GM04503 (cell line): ENCODE results near the gene INCENP.

ENCODE experiments used
- DNase-seq: peaks from one replicate; pipeline ENCODE4 v3.0.0-alpha.2; 2012; ENCODE audit warnings: low read depth

The INCENP gene

DNA sequence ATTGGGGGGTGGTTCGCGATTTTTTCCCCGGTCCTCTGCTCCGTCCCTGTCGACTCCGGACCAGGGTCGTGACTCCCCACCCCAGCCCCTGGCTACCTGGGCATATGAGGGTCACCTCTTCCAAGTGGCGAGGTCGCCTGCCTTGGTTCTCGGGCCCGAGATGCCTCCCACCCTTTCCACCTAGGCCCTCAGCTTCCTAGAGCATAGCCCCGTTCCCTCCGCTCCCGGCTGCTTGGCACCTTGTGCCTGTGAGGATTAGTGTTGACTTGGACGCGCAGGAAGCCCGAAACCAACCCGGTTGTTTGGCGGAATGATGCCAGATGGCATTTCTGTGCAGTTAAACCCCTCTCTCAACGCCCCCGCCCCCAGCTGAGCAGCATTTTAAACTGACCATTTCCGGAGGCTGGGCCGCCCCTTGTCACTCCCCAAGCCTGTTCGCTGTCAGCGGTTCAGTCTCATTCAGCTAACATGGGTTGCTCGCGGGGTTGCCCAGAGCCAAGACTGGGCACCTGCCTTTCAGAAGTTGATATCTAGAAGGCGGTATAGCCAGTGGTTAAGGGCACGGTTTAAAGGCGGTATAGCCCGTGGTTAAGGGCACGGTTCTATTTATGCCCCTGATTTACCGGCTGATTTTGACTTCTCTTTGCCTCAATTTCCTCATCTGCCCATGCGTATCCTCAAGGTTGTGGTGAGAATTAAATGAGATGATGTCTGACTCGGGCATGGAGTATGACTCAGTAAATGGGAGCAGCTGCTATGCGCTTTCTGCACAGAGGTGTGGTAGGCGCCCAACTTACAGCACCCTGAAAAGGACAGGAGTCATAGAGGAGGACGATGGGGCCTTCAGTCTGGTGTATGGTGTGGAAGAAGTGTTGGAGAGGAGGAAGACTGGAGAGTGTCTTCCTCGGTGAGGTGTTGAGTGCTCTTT, 639 bp downstream of the INCENP start:
- no peak for DNase-seq

DNA sequence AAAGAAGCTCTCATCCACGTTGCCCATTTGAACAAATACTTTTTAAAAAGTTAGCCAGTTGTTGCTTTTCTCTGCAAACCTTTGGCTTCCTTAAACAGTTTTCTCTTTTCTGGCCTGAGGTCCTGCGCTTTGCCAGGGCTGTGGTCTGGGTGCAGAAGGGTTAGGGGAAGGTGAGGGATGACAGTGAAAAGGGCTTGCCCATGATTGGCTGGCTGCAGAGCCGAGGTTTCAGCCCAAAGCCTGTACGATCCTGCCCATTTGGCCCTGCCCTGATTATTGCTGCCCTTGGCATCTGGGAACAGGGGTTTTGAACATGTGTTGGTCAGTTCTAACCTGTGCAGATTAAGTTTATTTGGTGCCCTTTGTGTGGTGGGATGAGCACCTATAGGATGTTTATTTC, 1.5 kb downstream of the INCENP start:
- DNase-seq: no peak

DNA sequence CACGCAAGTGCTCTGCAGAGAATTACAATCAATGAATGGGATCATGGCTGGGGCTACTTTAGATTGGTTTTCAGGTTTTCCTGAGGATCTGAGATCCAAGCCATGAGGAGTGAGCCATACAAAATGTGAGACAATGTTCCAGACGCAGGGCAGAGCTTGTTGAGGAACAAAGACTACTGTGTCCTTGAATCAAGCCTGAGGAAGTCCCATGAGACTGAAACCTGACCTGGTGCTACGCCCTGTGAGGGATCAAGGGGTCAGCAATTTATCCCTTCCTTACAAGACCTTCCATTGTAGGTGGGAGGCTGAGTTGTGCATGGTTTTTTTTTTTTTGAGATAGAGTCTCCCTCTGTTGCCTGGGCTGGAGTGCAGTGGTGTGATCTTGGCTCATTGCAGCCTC, 2.1 kb downstream of the INCENP start:
- DNase-seq: no peak

DNA sequence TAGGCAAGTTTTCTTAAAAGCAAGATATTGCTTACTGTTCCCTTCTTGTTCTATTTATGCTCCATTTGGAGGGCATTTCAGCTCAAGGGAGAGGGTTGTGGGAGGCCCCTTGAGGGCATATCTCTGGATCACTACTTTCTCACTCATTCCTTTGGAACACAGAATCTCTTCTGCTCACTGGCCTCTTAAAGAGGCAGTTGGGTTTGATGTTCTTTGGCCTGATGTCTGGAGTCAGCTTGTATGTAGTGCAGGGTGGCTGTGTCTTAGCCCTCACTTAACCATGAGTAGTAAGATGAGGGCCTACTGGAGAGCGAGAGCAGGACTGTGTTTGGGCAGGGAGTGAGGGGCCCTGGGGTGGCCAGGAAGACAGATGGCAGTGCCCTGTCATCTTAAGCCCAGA, 3.6 kb downstream of the INCENP start:
- DNase-seq: no peak

DNA sequence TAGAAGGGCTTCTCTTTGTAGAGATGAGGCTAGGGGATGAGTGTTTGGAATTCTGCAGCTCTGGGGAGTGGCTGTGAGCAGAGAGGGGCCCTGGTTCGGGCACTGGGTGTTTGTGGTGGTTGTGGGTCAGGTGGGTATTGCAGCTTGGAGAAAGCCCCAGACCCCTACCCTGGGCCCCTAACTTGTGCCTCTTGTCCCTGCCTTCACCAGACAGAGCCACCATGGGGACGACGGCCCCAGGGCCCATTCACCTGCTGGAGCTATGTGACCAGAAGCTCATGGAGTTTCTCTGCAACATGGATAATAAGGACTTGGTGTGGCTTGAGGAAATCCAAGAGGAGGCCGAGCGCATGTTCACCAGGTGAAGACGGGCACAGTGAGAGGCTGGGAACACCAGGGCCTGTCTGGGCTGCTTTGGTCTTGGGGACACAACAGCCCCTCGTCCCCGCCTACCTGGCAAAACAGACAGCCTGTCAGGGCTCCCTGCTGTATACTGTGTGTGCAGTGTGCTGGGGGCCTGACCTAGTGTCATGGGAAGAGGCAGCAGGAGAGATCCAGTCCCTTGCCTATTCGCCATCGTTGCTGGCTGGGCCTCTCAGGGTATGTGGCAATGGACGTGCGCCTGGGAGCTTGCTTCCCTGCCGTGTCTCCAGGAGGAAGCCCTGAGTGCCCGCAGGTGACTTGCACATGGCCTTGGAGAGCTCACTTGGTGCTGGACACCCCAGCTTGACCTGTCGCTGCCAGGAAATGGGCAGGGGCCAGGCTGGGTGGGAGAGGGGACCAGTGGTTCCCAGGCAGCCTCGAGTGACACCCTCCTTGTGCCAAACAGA, 4.3 kb downstream of the INCENP start:
- DNase-seq: no peak

DNA sequence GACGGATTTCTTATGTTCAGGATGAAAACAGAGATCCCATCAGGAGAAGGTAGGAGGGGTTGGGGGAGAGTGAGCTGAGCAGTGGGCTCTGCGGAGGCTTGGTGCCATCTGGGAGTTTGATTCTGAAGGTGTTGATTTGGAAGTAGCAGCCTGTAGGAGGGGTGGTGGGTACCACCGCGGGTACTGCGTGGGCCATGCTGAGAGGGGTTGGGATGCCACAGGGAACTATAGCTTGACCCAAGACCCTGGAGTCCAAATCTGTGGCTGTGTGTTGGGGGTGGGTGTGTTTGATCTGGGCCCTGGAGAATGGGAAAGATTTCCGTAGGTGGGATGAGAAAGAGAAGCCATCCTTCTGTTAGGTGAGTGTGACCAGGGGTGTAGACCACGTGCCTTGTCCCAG, 5.0 kb downstream of the INCENP start:
- DNase-seq: no peak

DNA sequence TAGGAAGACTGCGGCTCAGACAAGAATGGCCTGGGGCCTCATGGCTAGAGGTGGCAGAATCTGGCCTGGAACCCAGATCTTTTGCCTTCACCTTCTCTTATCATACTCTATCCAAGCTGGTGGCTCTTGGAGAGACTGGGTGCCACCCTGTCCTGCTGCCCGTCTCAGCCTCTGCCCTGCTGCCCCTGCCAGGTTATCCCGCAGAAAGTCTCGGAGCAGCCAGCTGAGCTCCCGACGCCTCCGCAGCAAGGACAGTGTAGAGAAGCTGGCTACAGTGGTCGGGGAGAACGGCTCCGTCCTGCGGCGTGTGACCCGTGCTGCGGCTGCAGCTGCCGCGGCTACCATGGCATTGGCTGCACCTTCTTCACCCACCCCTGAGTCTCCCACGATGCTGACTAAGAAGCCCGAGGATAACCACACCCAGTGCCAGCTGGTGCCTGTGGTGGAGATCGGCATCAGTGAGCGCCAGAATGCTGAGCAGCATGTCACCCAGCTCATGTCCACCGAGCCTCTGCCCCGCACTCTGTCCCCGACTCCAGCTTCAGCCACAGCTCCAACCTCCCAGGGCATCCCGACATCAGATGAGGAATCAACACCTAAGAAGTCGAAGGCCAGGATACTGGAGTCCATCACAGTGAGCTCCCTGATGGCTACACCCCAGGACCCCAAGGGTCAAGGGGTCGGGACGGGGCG, 5.9 kb downstream of the INCENP start:
- DNase-seq: no peak

DNA sequence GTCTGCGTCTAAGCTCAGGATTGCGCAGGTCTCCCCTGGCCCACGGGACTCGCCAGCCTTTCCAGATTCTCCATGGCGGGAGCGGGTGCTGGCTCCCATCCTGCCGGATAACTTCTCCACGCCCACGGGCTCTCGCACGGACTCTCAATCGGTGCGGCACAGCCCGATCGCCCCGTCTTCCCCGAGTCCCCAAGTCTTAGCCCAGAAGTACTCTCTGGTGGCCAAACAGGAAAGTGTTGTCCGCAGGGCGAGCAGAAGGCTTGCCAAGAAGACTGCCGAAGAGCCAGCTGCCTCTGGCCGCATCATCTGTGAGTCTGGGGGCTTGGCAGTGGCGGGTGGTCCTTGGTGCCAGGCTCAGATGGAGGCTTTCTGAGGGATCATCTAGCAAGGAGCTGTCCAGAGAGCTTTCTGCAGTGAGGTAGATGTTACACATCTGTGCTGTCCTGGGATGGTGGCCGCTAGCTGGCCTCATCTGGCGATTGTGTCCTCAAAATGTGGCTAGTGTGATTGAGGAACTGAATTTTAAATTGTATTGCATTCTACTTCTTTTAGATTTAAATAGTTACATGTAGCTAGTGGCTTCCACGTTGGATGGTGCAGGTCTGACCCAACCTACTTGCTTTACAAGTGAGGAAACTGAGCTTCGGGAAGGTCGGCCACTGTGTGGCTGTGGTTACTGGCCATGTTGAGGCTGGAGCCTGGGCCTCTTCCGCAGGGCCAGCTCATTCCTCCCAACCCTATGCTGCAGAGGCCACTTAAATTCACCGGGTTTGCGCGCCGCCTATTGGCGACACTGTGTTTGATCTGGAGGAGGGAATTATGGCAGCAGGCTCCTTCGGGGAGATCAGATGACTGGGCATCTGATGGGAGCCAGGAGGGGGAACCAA, 6.7 kb downstream of the INCENP start:
- DNase-seq: no peak

DNA sequence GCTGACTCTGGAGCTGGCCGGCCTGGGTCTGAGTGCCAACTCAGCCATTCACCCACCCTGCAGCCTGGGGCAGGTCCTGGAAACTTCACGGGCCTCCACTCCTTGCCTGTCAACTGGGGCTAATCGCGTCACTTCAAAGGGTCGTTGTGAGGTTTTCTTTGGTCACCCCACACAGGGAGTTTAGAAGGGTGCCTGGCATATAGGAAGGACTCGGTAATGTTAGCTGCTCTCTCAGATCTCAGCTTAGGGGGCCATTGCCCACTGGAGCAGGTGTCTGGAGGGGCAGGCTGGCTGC, 7.3 kb downstream of the INCENP start:
- DNase-seq: no peak

DNA sequence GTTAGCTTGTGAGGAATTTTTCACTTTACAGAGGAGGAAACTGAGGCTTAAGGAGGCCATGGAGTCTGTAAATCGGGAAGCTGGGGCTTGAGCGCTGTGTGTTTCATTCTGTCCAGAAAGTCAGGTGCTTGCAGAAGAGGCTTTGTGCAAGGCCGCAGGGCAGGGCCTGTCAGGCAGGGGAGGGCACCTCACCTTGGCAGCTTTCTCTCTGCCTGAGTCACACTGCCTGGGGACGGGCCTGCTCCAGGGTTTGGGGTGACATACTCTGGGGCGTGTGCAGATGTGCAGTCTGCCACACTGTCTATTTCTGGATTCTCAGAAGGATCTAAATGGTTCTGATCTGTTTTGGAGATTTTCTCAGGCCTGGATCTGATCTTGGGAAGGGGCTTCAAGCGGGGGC, 8.4 kb downstream of the INCENP start:
- no peak for DNase-seq

DNA sequence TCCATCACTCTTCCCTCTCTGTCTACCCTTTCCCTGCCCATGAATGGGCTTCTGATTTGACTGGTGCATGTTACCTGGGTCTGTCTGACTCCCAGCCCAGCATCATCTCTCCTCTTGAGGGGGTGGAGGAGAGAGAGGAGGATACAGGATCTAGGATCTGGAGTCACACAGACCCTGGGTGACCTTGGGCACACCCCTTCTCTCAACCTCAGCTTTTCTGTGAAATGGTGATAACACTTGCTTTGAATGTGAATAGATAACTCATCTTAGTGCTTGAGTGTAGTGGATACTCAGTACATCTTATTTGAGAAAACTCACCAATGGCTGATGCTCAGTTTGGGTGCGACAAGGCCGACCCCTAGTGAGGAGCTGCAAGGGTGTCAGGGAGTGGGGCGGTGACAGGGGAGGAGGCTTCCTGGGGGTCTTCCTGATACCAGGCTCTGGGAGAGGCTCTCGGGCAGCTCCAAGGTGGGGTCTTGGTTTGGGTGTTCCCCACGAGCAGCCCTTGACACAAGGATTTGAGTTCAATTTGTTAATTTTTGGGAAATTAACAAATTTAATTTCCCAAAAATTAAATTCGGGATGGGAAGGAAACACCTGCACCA, 9.0 kb downstream of the INCENP start:
- DNase-seq: no peak

DNA sequence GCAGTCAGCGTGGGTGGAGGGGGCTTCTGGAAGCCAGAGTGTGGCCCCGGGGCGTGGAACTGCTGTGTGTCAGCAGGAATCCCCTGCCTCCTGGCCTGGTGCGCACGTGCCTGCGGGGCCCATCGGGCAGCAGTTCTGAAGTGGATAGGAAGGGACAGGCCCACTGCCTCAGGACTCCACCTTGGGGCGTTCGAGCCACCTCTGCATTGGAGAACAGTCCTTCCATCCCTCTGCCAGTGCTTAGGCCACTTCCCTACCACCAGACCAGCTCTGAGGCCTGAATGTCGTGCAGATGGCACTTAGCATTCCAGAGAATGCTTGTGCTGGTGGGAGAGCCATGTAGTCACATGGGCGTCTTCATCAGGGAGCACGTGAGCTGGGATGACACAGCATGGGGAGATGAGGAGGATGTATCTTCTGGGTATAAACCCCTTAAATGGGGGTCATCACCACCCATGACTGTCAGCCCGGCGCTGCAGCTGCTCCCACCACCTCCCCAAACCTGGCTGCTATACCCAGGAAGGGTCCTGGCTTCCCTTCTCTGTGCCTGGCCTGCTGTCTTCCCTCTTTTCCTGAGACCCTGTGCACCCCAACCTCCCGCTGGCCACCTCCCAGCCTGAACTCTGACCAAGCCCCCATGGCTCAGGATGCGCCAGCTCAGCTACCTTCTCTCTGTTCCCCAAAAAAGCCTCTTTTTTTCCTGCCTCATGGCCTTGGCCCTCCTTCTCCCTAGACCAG, 9.7 kb downstream of the INCENP start:
- DNase-seq: no peak

DNA sequence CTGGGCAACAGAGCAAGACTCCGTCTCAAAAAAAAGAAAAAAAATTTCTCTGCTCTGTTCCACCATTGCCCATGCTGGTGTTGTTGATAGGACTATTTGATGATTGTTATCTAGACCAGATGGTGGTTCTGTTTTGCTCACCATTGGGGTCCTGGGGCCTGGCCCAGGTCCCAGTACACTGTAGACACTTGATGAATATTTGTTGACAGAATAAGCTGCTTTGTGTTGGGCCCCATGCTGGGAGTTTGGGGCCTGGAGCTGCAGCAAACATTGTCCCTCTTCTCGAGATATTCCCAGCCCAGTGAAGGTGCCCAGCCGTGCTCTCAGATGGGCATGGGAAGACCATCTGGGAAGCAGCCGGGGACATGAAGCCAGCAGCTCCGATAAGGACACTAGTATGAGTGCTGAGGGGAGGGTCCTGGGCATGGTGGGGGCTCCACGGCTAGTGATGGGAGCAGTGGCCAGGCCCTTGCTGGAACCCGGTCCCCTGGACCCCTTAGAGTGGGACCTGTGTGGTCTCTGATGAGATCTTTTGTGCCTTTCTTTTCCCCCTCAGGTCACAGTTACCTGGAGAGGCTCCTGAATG, 13.6 kb downstream of the INCENP start:
- DNase-seq: no peak

DNA sequence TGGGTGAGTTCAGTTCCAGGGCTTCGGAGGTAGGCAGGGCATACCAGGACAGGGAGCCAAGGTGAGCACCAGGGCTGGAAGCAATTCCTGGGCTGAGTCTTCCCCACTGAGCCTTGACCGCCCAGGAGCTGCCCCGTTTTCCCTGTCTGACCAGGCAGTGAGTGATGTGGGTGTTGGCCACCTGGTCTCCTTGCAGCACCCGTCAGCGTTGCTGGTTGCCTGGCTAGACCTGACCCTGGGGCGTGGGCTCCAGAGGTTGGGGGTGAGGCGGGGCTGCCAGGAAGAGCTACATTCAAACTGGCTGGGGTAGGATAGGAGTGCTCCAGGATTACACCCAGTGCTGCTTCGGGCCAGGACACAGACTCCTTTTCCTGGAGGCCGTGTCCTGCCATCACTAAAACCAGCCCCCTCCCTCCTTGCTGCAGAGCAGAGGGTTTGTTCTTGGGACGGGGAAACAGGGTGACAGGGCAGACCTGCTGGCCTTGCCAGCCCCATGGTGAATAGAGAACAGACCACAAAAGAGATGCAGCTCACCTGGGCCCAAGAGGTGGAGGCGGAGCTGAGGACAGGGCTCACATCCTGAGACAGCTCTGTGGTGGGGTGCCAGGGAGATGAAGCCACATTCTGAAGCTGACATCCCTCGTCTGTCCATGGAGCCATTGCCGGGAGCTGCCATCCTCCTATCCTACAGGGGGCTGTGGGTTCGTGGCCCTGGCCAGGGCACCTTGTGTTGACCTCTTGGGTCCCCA, 14.2 kb downstream of the INCENP start:
- DNase-seq: no peak

DNA sequence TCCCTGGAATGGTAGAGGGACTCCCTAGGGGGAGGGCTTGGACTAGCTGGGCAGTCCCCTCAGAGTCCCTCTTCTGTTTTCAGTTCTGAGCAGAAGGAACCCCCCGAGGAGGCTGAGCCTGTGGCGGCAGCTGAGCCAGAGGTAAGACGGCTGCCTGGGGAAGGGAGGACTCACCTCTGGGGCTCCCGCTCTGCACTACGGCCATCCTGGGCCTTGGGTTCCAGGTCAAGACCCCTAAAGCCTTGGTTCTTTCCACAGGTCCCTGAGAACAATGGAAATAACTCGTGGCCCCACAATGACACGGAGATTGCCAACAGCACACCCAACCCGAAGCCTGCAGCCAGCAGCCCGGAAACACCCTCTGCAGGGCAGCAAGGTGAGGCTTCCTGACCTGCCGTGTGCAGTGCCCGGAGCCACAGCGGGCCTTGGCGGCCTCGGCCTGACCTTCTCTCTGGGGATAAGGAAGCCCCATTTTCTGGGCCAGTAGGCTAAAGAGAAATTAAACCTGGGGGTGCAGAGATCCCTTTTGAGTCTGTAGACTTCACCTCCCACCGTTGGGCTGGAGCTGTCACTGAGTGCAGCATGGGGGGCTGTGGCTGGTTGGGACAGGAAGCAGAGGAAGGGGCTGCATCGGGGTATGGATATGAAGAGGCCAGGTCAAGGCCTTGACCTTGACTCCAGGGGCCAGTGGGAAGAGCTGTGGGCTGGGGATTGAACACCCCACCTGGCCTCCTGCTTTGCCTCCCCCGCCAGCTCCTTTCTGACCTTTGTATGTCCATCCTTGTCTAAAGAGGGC, 15.0 kb downstream of the INCENP start:
- DNase-seq: no peak

DNA sequence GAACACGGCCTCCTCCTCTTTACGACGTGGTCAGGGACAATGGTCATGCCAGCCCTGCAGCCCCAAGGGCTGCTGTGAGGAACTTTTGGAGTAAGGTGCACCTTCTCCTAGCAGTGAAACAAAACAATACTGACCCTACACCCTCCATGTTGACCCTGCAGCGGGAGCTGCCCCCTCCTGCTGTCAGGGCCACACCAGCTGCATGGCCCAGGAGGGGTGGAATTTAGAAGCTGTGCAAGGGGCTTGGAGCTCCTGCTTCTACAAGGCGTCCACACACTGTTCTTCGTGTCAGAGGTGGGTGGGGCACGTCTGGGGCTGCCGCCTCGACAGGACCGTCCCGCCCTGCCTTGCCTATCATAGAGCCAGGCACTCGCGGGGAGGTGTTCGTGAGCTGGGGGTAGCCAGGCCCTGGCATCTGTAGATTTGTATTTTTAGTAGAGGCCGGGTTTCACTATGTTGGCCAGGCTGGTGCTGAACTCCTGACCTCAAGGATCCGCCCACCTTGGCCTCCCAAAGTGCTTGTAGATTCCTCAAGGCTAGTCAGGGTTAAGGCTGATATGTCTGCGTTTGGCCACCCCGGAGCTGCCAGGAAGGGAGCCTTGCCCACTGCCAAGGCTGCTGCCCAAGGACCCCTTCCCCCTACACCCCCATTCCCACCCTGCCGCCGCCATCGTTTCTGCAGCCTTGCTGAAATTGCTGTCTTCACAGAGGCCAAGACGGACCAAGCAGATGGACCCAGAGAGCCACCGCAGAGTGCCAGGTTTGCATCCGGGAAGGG, 15.9 kb downstream of the INCENP start:
- no peak for DNase-seq

DNA sequence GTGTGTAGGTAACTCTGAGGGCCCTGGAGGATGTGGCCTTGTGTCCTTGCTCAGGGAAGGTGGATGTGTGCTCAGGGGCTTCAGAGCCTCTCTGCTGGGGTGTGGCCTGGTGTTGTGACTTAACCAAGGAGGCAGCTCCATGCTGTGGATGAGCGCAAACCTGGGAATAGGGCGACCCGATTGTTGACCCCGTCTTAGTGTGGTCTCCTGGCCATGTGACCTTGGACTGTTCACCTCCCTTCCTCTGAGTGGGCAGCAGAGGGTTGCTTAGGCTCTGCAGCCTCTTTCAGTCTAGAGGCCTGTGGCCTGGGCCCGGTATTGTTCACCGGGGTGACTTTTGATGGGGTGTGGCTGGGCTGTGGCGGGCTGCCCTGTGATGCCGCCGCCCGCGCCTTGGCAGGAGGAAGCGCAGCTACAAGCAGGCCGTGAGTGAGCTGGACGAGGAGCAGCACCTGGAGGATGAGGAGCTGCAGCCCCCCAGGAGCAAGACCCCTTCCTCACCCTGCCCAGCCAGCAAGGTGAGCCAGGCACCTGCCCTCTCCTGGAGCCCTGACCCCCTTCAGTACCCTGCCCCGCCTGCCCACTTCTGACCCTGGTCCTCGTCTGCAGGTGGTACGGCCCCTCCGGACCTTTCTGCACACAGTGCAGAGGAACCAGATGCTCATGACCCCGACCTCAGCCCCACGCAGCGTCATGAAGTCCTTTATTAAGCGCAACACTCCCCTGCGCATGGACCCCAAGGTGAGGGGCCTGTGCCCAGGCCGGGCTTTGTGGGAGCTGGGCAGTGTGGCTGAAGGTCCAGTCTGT, 16.7 kb downstream of the INCENP start:
- DNase-seq: no peak
